GM12801 (cell line): ENCODE measurements around the gene E2F3.

Experiments used
- TF ChIP-seq, protein P1 (sequence below): IDR thresholded peaks from one replicate; pipeline ENCODE4 v1.5.1; 2011; ENCODE audit warnings: control low read depth; ENCODE audit not compliant: insufficient read length; ENCODE audit errors: extremely low read depth

Gene E2F3

DNA sequence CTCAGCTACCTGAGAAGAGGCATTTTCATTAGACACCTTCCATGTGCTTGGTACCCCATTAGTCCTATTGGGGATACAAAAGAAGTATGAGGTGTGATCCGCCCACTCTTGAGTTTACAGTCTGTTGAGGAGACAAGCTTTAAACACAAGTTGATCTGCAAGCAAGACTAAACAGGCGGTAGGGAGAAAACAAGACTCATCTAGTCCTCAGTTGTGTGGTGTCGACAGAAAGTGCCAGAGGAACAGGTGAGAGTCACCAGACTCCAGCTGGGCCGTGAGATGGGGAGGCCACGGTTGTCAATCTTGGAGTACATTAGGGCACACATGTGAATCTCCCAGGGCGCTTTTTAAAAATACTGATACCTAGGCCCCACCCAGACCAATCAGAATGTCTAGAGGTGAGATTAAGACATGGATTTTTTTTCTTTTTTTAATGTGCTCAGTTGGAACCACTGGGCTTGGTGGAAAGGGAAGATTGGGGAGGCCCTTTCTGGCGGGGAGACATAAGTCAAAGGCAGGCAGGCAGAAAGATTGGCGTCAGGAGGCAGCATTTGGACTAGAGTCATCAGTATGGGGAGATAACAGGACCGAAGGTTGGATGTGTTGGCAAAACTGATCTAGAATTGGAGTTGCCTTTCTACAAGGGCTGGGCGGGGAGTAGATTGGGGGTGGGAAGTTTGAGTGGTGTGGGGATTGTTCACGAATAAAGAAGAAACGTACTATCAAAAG, 10.4 kb downstream of the E2F3 start:
- TF ChIP-seq, protein P1, sequence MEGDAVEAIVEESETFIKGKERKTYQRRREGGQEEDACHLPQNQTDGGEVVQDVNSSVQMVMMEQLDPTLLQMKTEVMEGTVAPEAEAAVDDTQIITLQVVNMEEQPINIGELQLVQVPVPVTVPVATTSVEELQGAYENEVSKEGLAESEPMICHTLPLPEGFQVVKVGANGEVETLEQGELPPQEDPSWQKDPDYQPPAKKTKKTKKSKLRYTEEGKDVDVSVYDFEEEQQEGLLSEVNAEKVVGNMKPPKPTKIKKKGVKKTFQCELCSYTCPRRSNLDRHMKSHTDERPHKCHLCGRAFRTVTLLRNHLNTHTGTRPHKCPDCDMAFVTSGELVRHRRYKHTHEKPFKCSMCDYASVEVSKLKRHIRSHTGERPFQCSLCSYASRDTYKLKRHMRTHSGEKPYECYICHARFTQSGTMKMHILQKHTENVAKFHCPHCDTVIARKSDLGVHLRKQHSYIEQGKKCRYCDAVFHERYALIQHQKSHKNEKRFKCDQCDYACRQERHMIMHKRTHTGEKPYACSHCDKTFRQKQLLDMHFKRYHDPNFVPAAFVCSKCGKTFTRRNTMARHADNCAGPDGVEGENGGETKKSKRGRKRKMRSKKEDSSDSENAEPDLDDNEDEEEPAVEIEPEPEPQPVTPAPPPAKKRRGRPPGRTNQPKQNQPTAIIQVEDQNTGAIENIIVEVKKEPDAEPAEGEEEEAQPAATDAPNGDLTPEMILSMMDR: no peak

DNA sequence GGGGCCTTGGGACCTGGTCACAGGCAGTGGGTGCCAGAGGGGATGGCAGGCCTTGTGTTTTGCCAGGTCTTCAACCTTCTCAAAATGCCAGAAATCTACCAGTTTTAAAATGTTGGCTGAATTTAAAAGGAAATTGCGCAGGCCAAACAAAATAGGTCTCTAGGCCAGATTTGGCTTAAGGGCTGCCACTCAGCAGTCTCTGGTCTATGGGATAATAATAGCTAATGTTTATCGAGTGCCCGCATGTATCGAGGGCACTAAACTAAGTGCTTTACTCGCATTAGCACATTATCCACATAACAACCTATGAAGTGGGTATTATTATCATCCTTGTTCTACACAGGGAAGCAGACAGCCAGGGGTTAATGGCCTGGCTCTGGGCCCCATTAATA, 11.0 kb downstream of the E2F3 start:
- TF ChIP-seq, protein P1: no peak

DNA sequence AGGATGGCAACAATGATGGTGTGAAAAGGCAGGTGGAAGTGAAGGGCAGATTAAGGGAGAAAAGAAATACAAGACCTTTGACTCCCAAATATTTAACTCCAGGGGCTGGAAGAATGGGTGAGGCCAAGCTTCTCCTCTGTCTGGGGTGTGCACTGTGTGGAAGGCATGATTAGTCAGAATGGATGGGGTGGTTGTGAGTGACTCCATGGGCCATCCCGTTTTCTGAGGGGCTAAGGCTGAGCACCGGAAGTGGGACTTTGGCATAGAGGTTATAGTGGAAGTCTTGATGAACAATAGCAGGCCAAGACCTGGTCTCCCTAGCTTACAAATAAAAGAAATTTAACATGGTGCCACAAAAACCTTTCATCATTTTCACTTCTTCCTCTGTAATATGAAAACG, 12.1 kb downstream of the E2F3 start:
- TF ChIP-seq, protein P1: no peak

DNA sequence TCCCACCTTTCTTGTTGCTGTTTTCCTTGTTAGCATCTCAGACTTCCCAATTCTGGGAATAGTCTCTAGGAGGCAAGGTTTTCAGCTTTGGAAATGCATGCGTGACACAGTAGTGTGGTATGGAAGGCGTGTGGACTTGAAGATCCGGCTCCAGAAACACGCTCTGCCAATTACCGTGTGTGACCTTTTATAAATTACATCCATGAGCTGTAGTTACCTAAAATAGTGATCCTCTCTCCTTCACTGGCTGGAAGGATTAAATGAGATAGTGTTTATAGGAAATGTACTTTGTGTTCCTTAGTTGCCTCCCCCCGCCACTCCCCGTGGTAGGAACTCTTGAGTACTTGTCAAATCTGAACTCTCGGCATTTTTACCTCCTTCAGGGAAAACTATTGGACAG, 13.0 kb downstream of the E2F3 start:
- TF ChIP-seq, protein P1: no peak

DNA sequence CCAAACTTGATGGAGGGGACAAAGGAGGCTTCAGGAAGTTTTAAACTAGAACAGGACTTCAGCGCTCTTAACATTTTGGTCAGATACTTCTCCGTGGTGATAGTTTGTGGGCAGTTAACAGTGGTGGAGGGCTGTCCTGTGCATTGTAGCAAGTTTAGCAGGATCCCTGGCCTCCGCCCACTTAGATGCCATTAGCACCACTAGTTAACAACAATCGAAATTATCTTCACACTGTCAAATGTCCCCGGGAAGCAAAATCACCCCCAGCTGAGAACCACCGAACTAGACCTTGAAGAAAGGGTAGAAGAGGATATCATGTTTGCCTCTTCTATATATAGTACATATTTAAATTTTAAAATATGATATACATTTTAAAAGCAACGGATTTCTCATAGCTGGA, 13.6 kb downstream of the E2F3 start:
- TF ChIP-seq, protein P1: no peak

DNA sequence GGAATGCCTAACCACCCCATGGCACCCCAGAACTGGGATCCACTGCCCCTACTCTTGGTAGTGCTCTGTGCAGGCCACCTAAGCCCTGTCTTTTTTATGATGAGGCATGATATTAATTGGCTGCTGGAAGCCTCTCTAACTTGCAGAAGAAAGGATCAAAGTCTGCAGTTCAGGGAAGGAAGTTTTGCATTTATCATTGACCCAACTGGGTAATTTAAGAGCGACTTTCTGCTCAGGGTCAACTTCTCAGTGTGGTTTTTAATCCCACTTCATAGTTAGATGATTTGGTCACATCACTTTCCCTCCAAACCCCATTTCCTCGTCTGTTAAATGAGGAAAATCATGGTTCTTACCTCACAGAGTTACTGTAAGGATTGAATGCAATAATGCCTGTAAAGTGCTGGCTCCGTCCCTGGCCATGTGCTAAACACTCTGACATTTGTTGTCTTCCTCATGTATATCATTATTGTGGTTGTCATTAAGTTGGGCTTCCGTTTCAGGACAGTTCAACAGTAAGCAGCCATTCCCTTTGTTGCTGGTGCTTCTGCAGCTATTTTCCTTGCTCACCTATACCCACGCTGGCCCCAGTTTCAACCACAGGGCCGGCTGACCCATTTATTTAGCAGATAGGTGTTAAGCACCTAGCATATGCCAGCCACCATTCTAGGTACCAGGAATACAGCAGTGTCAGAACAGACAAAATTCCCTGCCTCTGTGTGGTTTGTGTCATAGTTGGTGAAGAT, 14.2 kb downstream of the E2F3 start:
- TF ChIP-seq, protein P1: no peak

DNA sequence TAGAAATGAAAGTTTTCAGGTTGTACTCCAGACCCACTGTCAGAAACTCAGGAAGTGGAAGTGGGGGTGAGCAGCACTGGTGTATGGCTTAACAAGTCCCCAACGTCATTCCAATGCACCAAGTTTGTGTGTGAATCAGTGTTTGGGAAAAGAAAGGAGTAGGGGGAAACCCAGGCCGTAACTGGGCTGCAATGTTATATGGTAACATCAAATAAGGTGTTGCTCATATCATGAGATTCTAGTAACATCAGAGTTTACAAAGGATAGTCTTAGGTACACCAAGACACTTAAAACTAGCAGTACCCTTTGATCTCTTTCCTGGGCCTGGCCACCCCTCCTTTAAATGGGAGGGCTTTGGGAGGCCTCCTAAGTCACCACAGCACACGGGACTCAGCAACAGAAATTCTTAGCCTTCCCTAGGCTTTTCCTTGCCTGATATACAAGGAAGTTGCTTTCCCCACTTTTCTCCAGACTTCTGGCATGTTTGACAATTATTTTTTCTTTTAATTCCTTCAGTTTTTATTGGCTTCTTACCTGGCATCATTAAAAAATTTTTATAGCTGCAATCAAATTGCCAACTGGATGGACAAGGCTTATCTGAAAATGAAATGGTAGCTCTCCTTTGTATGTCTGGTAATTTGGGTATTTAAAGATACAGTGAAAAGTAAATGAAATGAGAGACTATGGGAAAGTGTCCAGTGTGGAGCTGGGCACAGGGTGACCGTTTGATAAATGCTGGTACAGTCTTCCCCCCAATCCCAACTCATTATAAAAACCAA, 15.1 kb downstream of the E2F3 start:
- TF ChIP-seq, protein P1: no peak
